HG02870 (cell line): ENCODE measurements around the gene ASH1L.
A peak's percentile ranks its signal among the peaks of the same experiment; 100 is the strongest.
"Not testable (repeated sequence)": the region's sequence is repeated elsewhere in the genome, so short reads cannot be mapped to it uniquely, and the experiment has no call there.

Source experiments
- ATAC-seq: cut with Tn5 transposase; IDR thresholded peaks from one replicate; pipeline ENCODE4 v1.9.1; 2021; ENCODE audit warnings: mild to moderate bottlenecking, moderate library complexity; ENCODE audit not compliant: unreplicated experiment

Gene ASH1L

DNA sequence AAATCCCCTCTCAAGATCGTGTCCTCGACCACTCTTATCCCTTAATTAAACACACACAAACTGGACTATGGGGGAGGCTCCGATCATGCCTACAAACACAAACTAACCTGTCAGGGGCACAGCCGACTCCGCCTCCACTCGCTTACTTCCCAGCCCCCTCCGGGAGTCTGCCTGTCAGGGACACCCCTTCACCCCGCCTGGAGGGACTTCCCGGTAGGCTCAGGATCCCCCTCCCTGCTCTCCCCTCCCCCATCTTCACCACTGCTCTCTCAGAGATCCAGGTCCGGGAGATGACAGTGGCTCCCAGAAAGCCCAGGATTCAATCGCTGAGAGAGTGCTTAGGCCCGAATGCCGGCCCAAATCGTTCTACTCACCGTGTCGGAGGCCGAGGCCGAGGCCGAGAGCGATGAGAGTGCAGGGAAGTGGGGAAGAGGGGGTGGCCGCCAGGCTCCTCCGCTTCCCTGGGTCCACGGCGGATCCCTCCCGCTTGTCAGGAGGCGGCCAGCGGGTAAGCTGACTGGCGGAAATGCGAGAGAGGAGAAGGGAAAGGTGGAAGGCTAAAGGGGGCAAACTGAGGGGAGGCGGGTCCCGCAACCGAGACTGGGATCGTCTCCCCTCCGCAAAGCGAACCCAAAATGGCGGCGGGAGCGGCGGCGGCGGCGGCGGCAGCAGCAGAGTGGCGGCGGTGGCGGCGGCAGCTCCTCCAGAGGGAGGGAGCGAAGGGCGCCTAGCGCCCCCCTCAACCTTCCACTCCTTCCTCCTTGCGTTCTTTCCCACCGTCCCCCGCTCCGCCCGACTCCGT lies 623 bp downstream of the ASH1L start:
- ATAC-seq, result peak; percentile 13

DNA sequence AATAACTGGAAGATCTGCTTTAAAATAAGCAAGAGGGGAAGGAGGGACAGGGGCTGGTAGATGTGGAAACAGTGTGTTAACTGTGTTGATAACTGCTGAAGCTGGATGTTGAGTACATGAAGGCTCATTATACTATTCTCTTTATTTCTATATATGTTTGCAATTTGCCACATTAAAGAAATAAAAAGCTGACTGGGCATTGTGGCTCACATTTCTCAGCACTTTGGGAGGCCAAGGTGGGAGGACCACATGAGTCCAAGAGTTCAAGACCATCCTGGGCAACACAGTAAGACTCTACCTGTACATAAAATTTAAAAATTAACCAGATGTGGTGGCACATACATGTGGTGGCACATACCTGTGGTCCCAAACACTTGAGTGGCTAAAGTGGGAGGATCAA lies 6.7 kb downstream of the ASH1L start:
- no peak for ATAC-seq

DNA sequence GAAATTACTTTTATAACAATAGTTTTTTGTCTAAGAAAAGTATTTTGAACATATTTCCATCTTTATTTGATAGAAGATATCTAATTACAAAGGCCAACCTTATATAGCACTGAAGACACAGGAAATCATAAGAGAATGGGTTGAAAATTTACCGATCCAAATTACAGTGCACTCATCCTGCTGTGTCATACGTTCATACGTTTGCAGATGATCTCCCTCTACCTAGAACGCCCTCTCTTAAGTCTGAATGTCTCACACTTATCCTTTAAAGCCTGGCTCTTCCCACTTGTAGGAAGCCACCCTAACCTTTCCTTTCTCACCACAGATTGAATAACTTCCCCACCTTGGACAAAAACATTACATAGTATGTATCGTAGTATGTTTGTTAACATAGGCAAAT lies 9.3 kb downstream of the ASH1L start:
- no peak for ATAC-seq

DNA sequence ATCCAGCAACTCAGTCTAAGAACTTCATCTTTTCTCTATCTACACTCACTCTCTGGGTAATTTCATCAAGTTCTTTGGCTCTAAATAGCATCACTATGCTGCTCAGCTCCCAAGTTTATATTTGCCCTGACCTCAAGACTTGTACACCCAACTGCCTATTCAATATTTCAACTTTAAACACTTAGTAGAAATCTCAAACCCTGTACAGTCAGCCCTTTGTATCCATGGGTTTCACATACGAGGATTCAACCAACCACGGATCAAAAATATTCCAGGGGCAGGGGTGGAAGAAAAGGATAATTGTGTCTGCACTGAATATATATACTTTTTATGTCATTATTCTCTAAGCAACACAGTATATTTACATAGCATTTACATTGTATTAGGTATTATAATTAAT lies 13.9 kb downstream of the ASH1L start:
- ATAC-seq, result no peak

DNA sequence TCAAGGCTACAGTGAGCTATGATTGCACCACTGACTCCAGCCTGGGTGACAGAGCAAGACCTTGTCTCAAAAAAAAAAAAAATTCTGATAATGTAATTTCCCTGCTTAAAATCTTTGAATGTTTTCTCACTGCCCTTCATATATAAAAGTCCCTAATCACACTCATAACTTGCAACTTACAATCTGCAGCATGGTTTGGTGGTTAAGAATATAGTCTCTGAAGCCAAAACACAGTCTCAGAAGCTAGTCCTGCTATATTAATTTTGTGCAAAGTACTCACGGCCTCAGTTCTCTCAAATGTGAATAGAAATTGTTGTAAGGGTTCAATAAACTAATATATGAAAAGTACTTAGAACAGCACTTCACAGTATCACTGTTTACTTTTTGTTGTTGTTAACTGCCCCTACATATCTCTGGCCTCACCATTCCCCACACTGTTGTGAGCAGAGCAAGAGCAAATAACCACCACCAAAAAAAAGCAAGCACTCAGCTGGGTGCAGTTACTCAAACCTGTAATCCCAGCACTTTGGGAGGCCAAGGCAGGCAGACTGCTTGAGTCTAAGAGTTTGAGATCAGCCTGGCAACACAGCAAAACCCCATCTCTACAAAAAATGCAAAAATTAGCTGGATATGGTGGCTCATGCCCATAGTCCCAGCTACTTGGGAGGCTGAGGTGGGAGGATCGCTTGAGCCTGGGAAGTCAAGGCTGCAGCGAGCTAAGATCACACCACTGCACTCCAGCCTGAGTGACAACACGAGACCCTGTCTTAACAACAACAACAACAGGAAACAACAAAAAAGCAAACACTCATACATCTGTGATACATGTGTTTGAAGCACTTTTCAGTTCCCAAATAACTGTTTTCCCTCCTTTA lies 22.4 kb downstream of the ASH1L start:
- ATAC-seq, result no peak

DNA sequence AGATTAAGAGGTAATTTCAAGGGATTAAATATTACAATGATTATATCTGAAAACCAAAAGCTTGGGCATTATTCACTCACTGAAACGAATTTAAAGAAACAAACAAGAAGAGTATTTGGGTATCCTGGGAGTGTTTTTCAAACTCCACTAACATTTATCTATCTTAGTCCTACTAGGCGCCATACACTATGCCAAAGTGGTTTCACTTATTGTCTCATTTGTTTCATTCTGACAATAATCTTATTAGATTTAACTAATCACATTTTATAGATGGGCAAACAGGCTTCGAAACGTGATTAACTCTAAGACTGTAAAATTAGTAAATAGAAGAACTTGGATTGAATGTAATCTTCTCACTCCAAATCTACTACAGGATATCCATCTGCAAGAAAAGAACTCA lies 25.4 kb downstream of the ASH1L start:
- no peak for ATAC-seq

DNA sequence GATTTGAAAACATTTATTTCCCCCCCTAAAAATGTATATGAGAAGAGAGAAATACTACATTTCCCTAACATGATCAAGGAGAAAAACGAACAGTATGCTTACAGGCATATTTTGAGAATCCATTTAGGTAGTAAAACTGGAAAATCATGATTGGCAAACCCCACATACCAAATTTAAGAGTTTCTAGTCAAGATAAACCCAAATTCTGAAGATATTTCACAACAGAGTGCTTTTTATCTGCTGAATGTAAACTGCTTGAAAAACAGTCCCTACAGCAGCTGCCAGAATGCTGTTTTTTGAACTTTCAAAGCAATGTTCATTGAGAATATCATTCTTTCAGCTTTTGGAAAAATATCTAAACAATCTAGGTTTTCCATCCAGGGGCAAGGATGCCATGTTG lies 31.0 kb downstream of the ASH1L start:
- no peak for ATAC-seq

DNA sequence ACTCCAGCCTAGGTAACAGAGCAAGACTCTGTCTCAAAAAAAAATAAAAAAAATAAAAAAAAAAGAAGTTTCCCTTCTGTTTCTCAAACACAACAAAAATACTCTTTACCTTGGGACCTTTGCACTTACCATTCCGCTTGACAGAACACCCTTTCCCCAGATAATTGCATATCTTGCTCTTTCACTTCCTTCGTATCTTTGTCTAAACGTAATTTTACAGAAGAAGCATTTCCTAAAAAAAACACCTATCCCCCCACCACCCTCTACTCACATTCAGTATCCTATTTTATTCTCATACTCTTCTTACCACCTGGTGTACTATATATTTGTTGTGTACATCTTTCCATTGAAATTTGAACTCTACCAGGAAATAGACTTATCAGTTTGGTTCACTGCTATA lies 32.7 kb downstream of the ASH1L start:
- no peak for ATAC-seq

DNA sequence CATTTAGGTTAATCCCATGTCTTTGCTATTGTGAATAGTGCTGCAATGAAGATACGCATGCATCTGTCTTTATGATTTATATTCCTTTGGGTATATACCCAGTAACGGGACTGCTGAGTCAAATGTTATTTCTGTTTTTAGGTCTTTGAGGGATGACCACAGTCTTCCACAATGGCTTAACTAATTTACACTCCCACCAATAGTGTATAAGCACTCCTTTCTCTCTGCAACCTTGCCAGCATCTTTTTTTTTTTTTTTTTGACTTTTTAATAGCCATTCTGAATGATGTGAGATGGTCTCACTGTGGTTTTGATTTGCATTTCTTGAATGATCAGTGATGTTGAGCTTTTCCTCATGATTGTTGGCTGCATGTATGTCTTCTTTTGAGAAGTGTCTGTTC lies 33.5 kb downstream of the ASH1L start:
- ATAC-seq, result no peak

DNA sequence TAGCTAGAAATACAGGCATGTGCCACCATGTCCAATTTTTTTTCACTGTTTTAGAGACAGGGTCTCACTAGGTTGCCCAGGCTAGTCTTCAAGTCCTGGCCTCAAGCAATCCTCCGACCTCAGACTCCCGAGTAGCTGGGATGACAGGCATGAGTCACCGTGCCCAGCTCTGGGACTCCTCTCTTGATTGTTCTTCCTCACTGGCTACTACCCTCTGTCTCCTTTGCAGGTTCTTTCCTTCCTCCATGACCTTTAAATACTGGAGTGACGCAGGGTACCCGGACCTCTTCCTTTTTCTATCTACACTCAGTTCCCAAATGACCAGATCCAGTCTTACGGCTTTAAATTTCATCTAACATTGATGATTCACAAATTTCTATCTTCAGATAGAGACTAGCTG lies 34.9 kb downstream of the ASH1L start:
- no peak for ATAC-seq

DNA sequence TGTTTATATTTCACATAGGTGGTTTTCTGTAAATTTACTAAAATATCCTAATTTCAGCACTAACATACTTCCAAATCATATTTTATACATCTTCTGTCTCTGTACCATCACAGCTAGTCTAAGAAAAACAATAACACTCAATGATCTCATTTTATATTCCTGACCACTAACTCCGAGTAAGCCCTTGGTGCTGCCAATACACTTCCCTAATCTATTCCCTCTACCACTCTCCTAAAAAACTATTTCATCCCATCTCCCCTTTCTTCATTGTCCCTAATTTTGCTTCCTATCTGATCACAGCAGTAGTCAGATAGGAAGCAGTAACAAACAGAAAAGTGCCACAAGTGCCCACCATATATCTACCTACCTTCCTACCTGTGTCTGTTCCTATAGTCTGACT lies 36.2 kb downstream of the ASH1L start:
- no peak for ATAC-seq

DNA sequence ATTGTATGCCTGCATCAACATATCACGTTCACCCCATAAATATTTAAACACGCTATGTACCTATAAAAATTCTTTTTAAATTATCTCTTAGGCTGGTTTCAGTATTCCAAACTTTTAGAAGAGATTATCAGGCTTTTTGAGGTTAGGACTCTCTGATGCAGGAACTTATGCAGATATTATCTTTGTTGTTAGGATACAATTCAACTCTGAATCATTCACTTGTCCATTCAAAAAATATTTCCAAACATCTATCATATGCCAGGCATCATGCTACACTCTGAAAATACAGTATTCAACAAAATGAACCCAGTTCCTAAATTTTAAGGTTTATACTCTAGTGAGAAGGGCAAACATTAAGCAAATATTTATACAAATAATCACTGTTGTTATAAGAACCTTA lies 40.5 kb downstream of the ASH1L start:
- no peak for ATAC-seq

DNA sequence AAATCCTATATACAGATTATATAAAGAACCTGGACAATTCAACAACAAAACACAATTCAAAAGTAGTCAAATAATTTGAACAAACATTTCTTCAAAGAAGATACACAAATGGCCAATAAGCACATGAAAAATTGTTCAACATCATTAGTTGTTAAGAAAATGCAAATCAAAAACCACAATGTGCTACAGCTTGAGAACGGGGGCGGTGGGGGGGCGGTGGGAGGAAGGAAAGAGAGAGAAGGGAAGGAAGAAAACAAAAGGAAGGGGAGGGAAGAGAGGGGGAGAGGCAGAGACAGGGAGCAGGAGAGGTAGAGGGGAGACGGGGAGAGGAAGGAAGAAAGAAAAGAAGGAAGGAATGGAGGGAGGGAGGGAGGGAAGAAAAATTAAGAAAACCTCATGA lies 44.1 kb downstream of the ASH1L start:
- no peak for ATAC-seq

DNA sequence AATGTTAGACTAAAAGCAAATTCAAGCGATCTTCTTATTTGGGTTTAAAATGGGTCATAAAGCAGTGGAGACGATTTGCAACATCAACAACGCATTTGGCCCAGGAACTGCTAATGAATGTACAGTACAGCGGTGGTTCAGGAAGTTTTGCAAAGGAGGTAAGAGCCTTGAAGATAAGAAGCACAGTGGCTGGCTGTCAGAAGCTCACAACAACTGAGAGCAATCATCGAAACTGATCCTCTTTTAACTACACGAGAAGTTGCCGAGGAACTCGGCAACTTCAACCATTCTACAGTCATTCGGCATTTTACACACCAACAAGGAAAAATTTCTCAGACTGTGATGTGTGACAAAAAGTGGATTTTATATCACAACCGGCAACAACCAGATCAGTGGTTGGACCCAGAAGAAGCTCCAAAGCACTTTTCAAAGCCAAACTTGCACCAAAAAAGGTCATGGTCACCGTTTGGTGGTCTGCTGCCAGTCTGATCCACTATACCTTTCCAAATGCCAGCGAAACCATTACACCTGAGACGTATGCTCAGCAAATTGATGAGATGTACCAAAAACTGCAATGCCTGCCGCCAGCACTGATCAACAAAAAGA lies 47.9 kb downstream of the ASH1L start:
- no peak for ATAC-seq

DNA sequence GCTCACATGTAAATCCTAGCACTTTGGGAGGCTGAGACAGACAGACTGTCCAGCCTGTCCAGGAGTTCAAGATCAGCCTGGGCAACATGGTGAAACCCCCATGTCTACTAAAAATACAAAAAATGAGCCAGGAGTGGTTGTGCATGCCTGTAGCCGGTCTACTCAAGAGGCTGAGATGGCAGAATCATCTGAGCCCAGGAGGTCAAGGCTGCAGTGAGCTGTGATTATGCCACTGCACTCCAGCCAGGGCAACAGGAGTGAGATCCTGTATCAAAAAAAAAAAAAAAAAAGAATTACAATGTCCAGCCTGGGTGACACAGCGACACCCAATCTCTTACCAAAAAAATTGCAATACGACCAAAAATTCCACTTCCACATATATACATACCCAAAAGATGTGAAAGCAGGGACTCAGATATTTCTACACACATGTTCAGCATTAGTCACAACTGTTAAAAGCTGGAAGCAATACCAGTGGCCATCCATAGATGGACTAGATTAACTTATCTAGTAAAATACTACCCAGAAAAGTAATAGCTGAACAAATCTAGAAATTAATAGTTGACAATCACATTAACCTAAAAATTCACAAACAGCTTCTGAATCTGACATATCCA lies 49.2 kb downstream of the ASH1L start:
- no peak for ATAC-seq

DNA sequence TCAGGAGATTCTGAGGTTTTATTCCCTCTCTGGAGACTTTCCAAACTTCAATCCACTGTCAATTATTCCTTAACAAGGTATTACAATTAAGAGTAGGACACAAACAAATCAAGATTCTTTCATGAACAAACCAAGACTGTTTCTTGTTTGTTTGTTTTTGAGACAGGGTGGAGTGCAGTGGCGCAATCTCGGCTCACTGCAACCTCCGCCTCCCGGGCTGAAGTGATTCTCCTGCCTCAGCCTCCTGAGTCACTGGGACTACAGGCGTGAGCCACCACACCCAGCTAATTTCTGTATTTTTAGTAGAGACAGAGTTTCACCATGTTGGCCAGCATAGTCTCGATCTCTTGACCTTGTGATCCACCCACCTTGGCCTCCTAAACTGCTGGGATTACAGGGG lies 51.2 kb downstream of the ASH1L start:
- ATAC-seq, result not testable (repeated sequence)

DNA sequence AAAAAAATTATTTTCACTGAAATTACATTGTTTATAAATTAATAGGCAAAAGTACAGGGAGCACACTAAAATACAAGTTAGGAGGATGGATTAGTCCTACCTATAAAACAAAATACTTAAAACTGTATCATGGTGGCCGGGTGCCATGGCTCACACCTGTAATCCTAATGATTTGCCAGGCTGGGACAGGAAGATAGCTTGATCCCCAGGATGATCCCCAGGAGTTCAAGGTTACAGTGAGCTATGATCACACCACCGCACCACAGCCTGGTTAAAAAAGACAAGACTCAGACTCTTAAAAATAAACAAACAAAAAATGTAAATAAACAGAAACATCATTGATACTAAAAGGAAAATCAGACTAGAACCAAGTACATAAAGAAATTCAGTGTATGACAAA lies 53.5 kb downstream of the ASH1L start:
- ATAC-seq, result no peak

DNA sequence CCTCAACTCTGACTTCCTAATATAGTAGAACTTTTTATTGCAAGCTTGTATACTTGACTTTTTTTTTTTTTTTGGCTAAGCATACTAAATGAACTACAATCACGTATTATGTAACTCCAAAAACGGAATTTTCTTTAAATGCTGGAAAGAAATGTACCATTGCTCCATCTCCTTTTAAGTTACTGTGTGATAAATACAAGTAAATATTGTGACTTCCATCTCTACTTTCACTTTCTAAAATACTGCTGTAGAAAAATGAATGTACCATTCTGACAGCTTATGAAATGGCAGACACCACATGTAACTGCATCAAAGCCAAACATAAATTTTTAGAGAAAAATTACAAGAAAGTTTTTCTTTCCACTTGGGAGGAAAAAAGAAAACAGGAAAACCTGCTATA lies 54.7 kb downstream of the ASH1L start:
- no peak for ATAC-seq

DNA sequence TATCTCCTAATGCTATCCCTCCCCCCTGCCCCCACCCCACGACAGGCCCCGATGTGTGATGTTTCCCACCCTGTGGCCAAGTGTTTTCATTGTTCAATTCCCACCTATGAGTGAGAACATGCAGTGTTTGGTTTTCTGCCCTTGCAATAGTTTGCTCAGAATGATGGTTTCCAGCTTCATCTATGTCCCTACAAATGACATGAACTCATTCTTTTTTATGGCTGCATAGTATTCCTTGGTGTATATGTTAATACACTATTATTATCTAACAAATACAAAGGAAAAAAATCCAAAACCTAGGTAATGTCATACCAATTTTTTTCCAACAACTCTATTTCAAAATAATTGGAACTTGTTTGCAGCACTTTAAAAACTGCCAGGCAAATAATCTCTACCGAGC lies 56.6 kb downstream of the ASH1L start:
- not testable (repeated sequence) for ATAC-seq

DNA sequence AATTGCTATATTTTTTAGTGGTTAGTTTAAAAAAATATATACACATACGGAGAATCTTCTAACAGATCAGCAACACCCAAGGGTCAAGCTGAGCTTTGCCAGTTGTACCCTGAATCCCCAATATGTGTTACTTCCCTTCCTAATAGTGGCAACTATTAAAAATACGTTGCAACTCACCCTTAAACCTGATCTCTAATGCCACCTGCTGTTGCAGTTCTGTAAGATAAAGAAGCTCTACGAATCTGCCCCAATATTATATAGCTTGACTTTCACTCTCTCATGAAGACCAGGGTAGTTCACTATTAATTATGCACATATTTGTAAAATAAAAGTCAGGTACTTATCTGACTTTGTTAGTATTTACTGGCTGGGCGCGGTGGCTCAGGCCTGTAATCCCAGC lies 58.4 kb downstream of the ASH1L start:
- no peak for ATAC-seq

DNA sequence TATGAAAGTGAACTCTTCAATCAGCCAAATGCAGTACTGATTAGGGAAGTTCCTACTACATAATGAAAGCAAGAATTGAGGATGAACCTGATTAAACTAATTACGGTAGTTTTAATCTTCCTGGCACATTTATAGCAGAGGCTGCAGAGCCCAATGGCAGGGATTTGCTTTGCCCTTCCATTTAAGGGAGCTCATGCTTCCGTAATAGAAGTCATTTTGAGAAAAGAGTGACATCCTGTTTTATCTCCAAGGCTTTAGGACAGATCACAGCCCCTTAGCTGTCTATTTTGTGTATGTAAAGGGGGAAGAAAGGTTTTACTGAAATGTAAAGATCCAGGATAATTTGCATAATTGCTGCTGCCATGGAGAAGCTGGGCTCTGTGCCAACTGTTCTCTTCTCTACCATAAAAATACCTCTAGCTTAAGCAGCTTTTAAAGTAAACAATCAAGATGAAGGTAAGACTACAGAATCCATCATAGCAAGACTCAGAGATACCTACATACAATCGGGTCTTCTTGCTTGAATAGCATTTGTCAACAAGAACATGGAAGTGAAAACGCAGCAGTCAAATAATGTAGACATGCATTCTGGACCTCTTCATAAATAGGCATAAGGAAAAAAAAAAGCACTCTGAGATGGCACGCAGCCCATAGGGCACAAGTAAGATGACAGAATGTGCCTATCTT lies 62.5 kb downstream of the ASH1L start:
- no peak for ATAC-seq
